Measurements from ENCODE around the gene SOS2. TPM values are rescaled to one million over a fixed set of nuclear protein-coding genes. Genes with fewer than 3 reads are reported as not detected.

The SOS2 gene
- total and polyA plus RNA-seq, 2 donors (not counting 1 experiment from before 2014, with no cell fraction given) = 16.1 to 23.8 TPM

GRCh38 chr14:50233951-50234250 is 2.5 kb upstream of the SOS2 start:
- Histone ChIP-seq H3K9ac (ENCODE audit: insufficient read depth, low read length) (no peak overlapping the region), H4K20me1 (ENCODE audit: control insufficient read depth, extremely low read depth, insufficient read depth, low read length) (no peaks in the 10 kb centered on the region), H3K9me3 (ENCODE audit: control insufficient read depth, insufficient read depth, low read depth, low read length) (no peaks in the 10 kb centered on the region), H3K4me2 (ENCODE audit: extremely low read depth, insufficient read depth, low read length) (no peak overlapping the region), H3K27me3 (ENCODE audit: control insufficient read depth, insufficient read depth, low read length) (no peaks in the 10 kb centered on the region), H3K79me2 (ENCODE audit: control insufficient read depth, insufficient read depth, low read length) (peaks cover 18% of the 10 kb centered on the region), H3K27ac (ENCODE audit: insufficient read depth, low read length) (no peak overlapping the region), H3K36me3 (ENCODE audit: control insufficient read depth, insufficient read depth, low read length) (no peaks in the 10 kb centered on the region), H3K4me3 (replicated peaks in 1 of 4; ENCODE audit: control extremely low read depth in 1 of 4, insufficient read depth in 1 of 4, low read depth in 3 of 4, low read length in 4 of 4) (no peak overlapping the region), H3K4me1 (ENCODE audit: control insufficient read depth, extremely low read depth, insufficient read depth, low read length) (peaks cover 2% of the 10 kb centered on the region), H2AFZ (ENCODE audit: low read length) (no peak overlapping the region)
- no peak for DNase-seq (ENCODE audit: low read depth in 2 of 2)
- TF ChIP-seq CTCF (conservative IDR thresholded peaks at IDR 0.05 in 1 of 2, IDR thresholded peaks at IDR 0.05 in 1 of 2; ENCODE audit: low read depth in 1 of 2, low read length in 2 of 2) = no peak
- TF ChIP-seq EZH2 (IDR thresholded peaks at IDR 0.05; ENCODE audit: low read length, missing control alignments) = no peak

DNA sequence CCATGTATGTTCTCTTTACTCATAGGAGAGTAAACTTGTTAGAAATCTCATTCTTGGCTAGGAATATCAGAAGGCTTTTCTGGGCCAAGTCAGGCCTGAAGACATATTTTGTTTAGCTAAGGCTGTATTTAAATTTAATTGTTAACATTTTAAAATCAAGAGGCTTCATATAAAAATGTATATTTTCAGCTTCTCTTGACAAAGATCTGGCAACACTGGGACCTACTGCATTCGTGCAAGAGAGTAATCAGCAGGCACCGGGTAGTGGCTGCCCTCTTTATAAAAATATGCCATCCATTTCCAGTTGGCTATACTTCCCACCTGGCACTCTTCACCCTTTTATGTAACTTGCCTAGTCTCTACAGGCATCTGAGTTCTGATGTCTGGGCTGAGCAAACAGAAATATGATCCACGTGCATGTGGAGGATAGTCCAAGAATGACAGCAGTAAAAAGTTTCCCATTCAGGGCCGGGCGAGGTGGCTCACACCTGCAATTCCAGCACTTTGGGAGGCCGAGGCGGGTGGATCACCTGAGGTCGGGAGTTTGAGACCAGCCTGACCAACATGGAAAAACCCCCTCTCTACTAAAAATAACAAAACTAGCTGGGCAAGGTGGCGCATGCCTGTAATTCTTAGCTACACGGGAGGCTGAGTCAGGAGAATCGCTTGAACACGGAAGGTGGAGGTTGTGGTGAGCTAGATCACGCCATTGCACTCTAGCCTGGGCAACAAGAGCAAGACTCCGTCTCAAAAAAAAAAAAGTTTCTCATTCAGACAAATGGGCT is 2.0 kb upstream of the SOS2 start:
- Histone ChIP-seq H2AFZ (ENCODE audit: low read length) (no peak overlapping the region), H3K9ac (ENCODE audit: insufficient read depth, low read length) (no peak overlapping the region), H3K36me3 (ENCODE audit: control insufficient read depth, insufficient read depth, low read length) (no peaks in the 10 kb centered on the region), H3K4me1 (ENCODE audit: control insufficient read depth, extremely low read depth, insufficient read depth, low read length) (peaks cover 2% of the 10 kb centered on the region), H3K9me3 (ENCODE audit: control insufficient read depth, insufficient read depth, low read depth, low read length) (no peaks in the 10 kb centered on the region), H3K4me3 (replicated peaks in 1 of 4; ENCODE audit: control extremely low read depth in 1 of 4, insufficient read depth in 1 of 4, low read depth in 3 of 4, low read length in 4 of 4) (no peak overlapping the region), H3K27ac (ENCODE audit: insufficient read depth, low read length) (no peak overlapping the region), H3K27me3 (ENCODE audit: control insufficient read depth, insufficient read depth, low read length) (no peaks in the 10 kb centered on the region), H4K20me1 (ENCODE audit: control insufficient read depth, extremely low read depth, insufficient read depth, low read length) (no peaks in the 10 kb centered on the region), H3K4me2 (ENCODE audit: extremely low read depth, insufficient read depth, low read length) (no peak overlapping the region), H3K79me2 (ENCODE audit: control insufficient read depth, insufficient read depth, low read length) (peaks cover 24% of the 10 kb centered on the region)
- DNase-seq (ENCODE audit: low read depth in 2 of 2) = no peak
- no peak for TF ChIP-seq EZH2 (IDR thresholded peaks at IDR 0.05; ENCODE audit: low read length, missing control alignments)
- no peak for TF ChIP-seq CTCF (conservative IDR thresholded peaks at IDR 0.05 in 1 of 2, IDR thresholded peaks at IDR 0.05 in 1 of 2; ENCODE audit: low read depth in 1 of 2, low read length in 2 of 2)

DNA sequence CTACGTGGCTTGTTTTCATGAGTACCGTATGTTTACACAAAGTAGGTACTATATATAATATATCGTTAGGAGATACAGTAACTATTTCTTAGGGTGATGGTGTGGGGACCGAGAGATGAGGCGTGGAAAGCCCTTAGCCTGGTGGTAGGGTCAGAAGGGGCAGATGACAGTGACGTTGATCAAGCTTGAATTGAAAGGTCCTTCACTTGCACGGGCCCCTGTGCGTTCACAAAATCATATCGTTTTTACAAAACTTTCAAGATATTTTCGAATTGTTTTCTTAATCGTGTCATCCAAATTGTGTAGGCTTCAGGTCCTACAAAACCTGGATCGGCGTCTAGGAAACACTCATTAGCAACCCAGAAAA is 881 bp upstream of the SOS2 start:
- Histone ChIP-seq H3K4me3 (replicated peaks in 1 of 4; ENCODE audit: control extremely low read depth in 1 of 4, insufficient read depth in 1 of 4, low read depth in 3 of 4, low read length in 4 of 4) (peak overlapping the region; percentile 67 to 85 (median 78)), H3K79me2 (ENCODE audit: control insufficient read depth, insufficient read depth, low read length) (peaks cover 34% of the 10 kb centered on the region), H4K20me1 (ENCODE audit: control insufficient read depth, extremely low read depth, insufficient read depth, low read length) (no peaks in the 10 kb centered on the region), H3K27ac (ENCODE audit: insufficient read depth, low read length) (peak overlapping the region; percentile 87), H3K9ac (ENCODE audit: insufficient read depth, low read length) (peak overlapping the region; percentile 84), H2AFZ (ENCODE audit: low read length) (peak overlapping the region; percentile 97), H3K36me3 (ENCODE audit: control insufficient read depth, insufficient read depth, low read length) (no peaks in the 10 kb centered on the region), H3K9me3 (ENCODE audit: control insufficient read depth, insufficient read depth, low read depth, low read length) (no peaks in the 10 kb centered on the region), H3K4me2 (ENCODE audit: extremely low read depth, insufficient read depth, low read length) (peak overlapping the region; percentile 91), H3K27me3 (ENCODE audit: control insufficient read depth, insufficient read depth, low read length) (no peaks in the 10 kb centered on the region), H3K4me1 (ENCODE audit: control insufficient read depth, extremely low read depth, insufficient read depth, low read length) (peaks cover 2% of the 10 kb centered on the region)
- TF ChIP-seq EZH2 (IDR thresholded peaks at IDR 0.05; ENCODE audit: low read length, missing control alignments) = no peak
- DNase-seq (ENCODE audit: low read depth in 2 of 2) = no peak
